Gastroesophageal sphincter (tissue), 3 donors: Measurements from ENCODE around the gene EPC1.

Experiments used
- EP300 ChIP-seq: sonication (generic); formaldehyde crosslinking; IDR thresholded peaks from one replicate; pipeline ENCODE4 v1.6.1; 2017; ENCODE audit warnings: antibody characterized with exemption, mild to moderate bottlenecking
- POLR2A ChIP-seq, 2 donors: fragments of 450-650 bp; IDR thresholded peaks; one replicate each; pipeline ENCODE4 v1.6.1; 2017; ENCODE audit warnings: antibody characterized with exemption in 2 of 2, mild to moderate bottlenecking in 2 of 2, moderate library complexity in 1 of 2
- POLR2AphosphoS5 ChIP-seq: sonication (generic); formaldehyde crosslinking; IDR thresholded peaks from one replicate; pipeline ENCODE4 v1.6.1; 2017; ENCODE audit warnings: antibody characterized with exemption
- TF ChIP-seq, protein P1 (sequence below), 4 experiments: fragments of 200-600 bp in 2 of 4; fragments of 450-650 bp in 2 of 4; sonication (generic) in 1 of 4; IDR thresholded peaks; one replicate each; pipeline ENCODE4 v1.5.1; 2017 to 2019; ENCODE audit warnings: antibody characterized with exemption in 4 of 4, mild to moderate bottlenecking in 2 of 4, moderate library complexity in 2 of 4

DNA sequence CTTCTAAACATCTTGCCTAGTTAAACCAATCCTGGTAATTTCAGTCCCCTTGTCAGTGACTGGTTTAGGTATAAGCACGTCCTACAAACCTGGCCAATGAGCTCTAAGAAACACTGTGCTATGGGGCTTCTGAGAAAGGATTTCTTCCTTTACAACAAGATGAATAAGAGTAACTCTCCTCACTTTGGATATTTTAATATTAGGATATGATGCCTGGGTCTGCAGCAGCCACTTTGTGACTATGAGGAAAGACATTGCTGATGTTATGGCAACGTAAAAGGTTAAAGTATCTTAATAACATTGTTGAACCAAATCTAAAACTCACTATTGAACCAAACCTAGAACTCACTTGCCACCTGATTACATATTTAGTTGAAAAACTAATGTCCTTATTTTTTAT is 26.5 kb upstream of the EPC1 start:
- TF ChIP-seq, protein P1, sequence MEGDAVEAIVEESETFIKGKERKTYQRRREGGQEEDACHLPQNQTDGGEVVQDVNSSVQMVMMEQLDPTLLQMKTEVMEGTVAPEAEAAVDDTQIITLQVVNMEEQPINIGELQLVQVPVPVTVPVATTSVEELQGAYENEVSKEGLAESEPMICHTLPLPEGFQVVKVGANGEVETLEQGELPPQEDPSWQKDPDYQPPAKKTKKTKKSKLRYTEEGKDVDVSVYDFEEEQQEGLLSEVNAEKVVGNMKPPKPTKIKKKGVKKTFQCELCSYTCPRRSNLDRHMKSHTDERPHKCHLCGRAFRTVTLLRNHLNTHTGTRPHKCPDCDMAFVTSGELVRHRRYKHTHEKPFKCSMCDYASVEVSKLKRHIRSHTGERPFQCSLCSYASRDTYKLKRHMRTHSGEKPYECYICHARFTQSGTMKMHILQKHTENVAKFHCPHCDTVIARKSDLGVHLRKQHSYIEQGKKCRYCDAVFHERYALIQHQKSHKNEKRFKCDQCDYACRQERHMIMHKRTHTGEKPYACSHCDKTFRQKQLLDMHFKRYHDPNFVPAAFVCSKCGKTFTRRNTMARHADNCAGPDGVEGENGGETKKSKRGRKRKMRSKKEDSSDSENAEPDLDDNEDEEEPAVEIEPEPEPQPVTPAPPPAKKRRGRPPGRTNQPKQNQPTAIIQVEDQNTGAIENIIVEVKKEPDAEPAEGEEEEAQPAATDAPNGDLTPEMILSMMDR (IDR thresholded peaks at IDR 0.05): no peak
- TF ChIP-seq POLR2A (IDR thresholded peaks at IDR 0.05) (no peak), POLR2AphosphoS5 (no peak), EP300 (no peak)
